KMS-11 (cell line): ENCODE results near the gene FBXO21.

Source experiments
- H2AFZ ChIP-seq: fragments of 200-600 bp; sonication (generic); 2 replicates; pipeline ENCODE4 v1.6.1; 2016; ENCODE audit warnings: antibody characterized with exemption, mixed run types, low read depth
- H3K27ac ChIP-seq: fragments of 200-600 bp; sonication (generic); 2 replicates; pipeline ENCODE4 v1.6.1; 2016; ENCODE audit warnings: mild to moderate bottlenecking, mixed run types
- H3K27me3 ChIP-seq: fragments of 200-600 bp; sonication (generic); 2 replicates; pipeline ENCODE4 v1.6.1; 2017; ENCODE audit warnings: mild to moderate bottlenecking, low read depth, mixed run types, moderate library complexity; ENCODE audit not compliant: insufficient read depth
- H3K36me3 ChIP-seq: fragments of 200-600 bp; sonication (generic); 2 replicates; pipeline ENCODE4 v1.6.1; 2017; ENCODE audit warnings: mild to moderate bottlenecking, mixed run types; ENCODE audit not compliant: insufficient read depth
- H3K4me1 ChIP-seq: fragments of 200-600 bp; sonication (generic); 2 replicates; pipeline ENCODE4 v1.6.1; 2016; ENCODE audit warnings: mild to moderate bottlenecking, low read depth, mixed run types; ENCODE audit not compliant: poor library complexity, severe bottlenecking
- H3K4me2 ChIP-seq: fragments of 200-600 bp; sonication (generic); 2 replicates; pipeline ENCODE4 v1.7.0; 2016; ENCODE audit warnings: mild to moderate bottlenecking, mixed run types
- H3K4me3 ChIP-seq: fragments of 200-600 bp; sonication (generic); IDR thresholded peaks from 2 replicates; pipeline ENCODE4 v1.6.1; 2017; ENCODE audit warnings: low read depth, low read length, mixed read lengths; ENCODE audit not compliant: insufficient read depth
- H3K79me2 ChIP-seq: fragments of 200-600 bp; sonication (generic); 2 replicates; pipeline ENCODE4 v1.6.1; 2016; ENCODE audit warnings: low read depth, mixed run types; ENCODE audit not compliant: insufficient read depth
- H3K9ac ChIP-seq: fragments of 200-600 bp; sonication (generic); 2 replicates; pipeline ENCODE4 v1.6.1; 2016; ENCODE audit warnings: mild to moderate bottlenecking, mixed run types
- H4K20me1 ChIP-seq: fragments of 200-600 bp; sonication (generic); 2 replicates; pipeline ENCODE4 v1.6.1; 2016; ENCODE audit warnings: mild to moderate bottlenecking, mixed run types; ENCODE audit not compliant: insufficient read depth
- TF ChIP-seq, protein P1 (sequence below): fragments of 200-600 bp; sonication (generic); conservative IDR thresholded peaks from 2 replicates; pipeline ENCODE4 v1.6.1; 2017; ENCODE audit warnings: low read depth, mild to moderate bottlenecking, antibody characterized with exemption, low read length, moderate library complexity, mixed read lengths

The FBXO21 gene

DNA sequence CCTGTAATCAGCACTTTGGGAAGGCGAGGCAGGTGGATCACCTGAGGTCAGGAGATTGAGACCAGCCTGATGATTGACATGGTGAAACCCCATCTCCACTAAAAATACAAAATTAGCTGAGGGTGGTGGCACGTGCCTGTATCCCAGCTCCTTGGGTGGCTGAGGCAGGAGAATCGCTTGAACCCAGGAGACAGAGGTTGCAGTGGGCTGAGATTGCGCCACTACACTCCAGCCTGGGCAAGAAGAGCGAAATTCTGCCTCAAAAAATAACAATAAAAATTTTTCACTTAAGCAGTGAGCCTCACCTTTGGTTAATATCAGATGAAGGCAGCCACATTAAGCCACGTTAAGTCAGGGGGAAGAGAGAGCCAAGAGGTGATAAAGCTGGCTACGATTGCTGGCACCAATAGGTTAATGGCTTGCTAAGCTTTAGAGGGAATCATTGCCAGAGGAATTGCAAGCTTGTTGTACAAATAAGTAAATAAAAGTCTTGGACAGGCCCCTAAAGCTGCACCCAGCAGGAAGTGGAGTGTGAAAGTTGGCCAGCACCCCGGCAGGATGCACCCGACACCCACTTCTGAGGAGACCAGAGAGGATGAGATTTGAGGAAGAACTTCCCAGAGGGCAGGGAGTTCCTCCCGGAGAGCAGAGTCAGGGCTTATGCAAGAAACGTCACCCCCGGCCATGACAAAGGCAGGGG is 49.7 kb downstream of the FBXO21 start:
- Histone ChIP-seq H3K79me2 (no peaks in the 10 kb centered on the region), H3K9ac (no peak overlapping the region), H2AFZ (no peak overlapping the region), H3K4me3 (no peak overlapping the region), H3K27ac (no peak overlapping the region), H3K4me1 (no peaks in the 10 kb centered on the region), H4K20me1 (no peaks in the 10 kb centered on the region), H3K36me3 (no peaks in the 10 kb centered on the region), H3K4me2 (no peak overlapping the region), H3K27me3 (no peaks in the 10 kb centered on the region)
- TF ChIP-seq, protein P1, sequence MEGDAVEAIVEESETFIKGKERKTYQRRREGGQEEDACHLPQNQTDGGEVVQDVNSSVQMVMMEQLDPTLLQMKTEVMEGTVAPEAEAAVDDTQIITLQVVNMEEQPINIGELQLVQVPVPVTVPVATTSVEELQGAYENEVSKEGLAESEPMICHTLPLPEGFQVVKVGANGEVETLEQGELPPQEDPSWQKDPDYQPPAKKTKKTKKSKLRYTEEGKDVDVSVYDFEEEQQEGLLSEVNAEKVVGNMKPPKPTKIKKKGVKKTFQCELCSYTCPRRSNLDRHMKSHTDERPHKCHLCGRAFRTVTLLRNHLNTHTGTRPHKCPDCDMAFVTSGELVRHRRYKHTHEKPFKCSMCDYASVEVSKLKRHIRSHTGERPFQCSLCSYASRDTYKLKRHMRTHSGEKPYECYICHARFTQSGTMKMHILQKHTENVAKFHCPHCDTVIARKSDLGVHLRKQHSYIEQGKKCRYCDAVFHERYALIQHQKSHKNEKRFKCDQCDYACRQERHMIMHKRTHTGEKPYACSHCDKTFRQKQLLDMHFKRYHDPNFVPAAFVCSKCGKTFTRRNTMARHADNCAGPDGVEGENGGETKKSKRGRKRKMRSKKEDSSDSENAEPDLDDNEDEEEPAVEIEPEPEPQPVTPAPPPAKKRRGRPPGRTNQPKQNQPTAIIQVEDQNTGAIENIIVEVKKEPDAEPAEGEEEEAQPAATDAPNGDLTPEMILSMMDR, result no peak

DNA sequence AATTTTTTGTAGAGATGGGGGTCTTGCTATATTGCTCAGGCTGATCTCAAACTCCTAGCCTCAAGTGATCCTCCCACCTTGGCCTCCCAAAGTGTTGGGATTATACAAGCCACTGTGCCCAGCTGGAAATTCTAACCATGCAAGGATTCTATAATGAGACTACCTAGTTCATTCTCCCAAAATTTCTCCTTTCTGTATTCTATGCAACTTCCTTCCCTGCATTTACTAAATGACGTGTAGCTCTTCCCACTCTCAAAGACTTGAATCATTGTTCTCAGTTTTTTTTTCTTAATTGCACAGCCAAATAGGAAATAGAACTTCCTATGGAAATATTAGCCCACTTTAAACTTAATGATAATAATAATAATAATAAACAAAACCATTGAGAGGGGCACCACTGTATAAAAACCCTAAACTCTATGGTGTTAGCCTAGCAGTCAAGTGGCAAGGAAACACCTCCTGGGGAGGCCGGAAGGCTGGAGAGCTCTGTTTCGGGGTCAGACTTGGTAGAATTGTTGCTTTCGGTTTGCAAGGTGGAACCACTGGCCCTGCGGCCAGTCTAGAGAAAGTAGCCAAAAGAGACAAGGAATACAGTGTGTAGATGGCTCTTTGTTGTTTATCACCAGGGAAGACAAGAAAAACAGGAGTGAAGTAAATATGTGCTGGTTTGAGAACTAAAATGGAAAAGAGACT is 51.1 kb downstream of the FBXO21 start:
- no peaks in the 10 kb centered on the region; the same call in 1 of the 2 replicates for H3K36me3 ChIP-seq
- no peak overlapping the region for H3K9ac ChIP-seq
- H3K4me3 ChIP-seq, result no peak overlapping the region
- no peak overlapping the region for H3K27ac ChIP-seq
- H3K27me3 ChIP-seq, result no peaks in the 10 kb centered on the region
- no peaks in the 10 kb centered on the region for H3K79me2 ChIP-seq
- TF ChIP-seq, protein P1, result no peak
- H3K4me2 ChIP-seq, result no peak overlapping the region
- no peaks in the 10 kb centered on the region for H3K4me1 ChIP-seq
- H2AFZ ChIP-seq, result no peak overlapping the region
- no peaks in the 10 kb centered on the region for H4K20me1 ChIP-seq

DNA sequence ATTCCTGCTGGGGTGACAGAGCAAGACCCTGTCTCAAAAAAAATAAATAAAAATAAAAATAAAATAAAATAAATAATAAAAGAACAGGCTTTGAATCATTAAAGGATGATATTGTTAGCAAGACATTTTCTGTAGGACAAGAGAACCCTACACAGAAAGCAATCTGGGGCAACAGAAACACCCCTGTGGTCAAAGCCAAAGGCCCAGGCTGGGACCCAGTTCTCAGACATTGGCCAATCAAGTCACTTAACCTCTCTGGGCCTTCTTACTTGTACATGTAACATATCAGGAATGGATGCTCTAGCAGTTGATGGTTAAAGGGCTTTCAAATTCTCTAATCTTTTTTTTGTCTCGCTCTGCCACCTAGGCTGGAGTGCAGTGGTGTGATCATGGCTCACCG is 55.5 kb downstream of the FBXO21 start:
- no peak overlapping the region for H3K9ac ChIP-seq
- H2AFZ ChIP-seq, result no peak overlapping the region
- H3K27ac ChIP-seq, result no peak overlapping the region
- TF ChIP-seq, protein P1, result no peak
- no peaks in the 10 kb centered on the region; the same call in 1 of the 2 replicates for H3K36me3 ChIP-seq
- H4K20me1 ChIP-seq, result no peaks in the 10 kb centered on the region
- no peak overlapping the region for H3K4me3 ChIP-seq
- no peaks in the 10 kb centered on the region for H3K4me1 ChIP-seq
- no peaks in the 10 kb centered on the region for H3K79me2 ChIP-seq
- no peak overlapping the region for H3K4me2 ChIP-seq
- H3K27me3 ChIP-seq, result no peaks in the 10 kb centered on the region

DNA sequence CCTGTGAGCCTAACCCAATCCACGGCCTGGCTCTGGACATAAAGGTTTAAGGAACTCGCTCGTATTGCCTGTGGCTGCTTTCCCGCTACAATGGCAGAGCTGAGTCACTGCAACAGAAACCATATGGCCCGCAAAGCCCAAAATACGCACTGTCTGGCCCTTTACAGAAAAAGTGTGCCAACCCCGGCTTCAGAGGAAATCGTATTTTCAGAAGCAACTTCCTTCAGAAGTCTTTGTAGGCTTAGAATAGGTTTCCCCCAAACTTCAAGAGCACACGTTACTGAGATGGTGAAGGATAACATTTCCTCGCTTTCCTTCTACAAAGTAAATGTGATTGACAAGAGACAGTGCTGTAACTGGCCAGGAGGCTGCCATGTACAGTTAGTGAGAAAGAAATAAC is 56.2 kb downstream of the FBXO21 start:
- no peaks in the 10 kb centered on the region for H3K79me2 ChIP-seq
- H3K4me1 ChIP-seq, result no peaks in the 10 kb centered on the region
- TF ChIP-seq, protein P1, result no peak
- no peak overlapping the region for H3K27ac ChIP-seq
- H3K9ac ChIP-seq, result no peak overlapping the region
- H3K27me3 ChIP-seq, result no peaks in the 10 kb centered on the region
- H3K4me3 ChIP-seq, result no peak overlapping the region
- no peak overlapping the region for H3K4me2 ChIP-seq
- no peak overlapping the region for H2AFZ ChIP-seq
- H3K36me3 ChIP-seq, result no peaks in the 10 kb centered on the region; the same call in 1 of the 2 replicates
- H4K20me1 ChIP-seq, result no peaks in the 10 kb centered on the region
